ENCODE results near the gene NSL1. TPM values are rescaled to one million over a fixed set of nuclear protein-coding genes. Genes with fewer than 3 reads are reported as not detected.

The NSL1 gene
- total RNA-seq, 1 experiment from 2014 or later = 45.6 TPM

DNA sequence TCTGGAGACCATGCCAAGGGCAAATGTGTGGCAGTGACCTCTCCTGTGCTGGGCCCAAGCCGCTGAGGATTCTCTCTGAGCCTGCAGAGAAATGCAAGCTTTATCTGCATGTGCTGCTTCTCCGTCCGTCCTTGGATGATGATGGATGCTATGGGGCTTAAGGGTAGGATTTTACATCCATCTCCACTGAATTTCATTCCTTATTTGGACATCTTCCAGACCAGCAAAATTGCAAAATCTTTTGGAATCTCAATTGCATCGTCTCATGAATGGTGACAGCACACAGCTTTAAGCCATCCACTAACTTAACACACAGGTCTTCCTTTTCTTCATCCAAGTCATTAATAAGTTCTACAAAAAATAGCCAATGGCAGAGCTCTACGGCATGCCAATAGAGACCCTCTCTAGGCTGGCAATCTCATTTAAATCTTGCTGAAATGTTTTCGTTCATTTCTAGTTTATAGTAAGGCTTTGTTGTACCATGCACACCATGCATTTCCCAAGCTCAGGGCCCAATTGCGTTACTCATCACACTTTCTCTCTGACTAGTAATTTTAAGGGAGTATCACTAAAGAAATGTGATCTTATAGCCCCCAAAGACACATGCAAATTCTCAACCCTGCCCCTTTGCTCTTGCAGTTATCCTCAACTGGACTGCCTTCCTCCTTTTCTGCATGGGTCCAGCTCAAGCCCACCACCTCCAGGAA, 103.1 kb downstream of the NSL1 start:
- no peak overlapping the region for H3K4me3 ChIP-seq (ENCODE audit: low read depth, low read length)
- no peaks in the 10 kb centered on the region for H3K9me3 Mint-ChIP-seq (ENCODE audit: unreplicated experiment)
- H3K27me3 ChIP-seq (replicated peaks; ENCODE audit: control insufficient read depth, insufficient read depth, low read length) = peaks cover 3% of the 10 kb centered on the region
- TF ChIP-seq, protein P1, sequence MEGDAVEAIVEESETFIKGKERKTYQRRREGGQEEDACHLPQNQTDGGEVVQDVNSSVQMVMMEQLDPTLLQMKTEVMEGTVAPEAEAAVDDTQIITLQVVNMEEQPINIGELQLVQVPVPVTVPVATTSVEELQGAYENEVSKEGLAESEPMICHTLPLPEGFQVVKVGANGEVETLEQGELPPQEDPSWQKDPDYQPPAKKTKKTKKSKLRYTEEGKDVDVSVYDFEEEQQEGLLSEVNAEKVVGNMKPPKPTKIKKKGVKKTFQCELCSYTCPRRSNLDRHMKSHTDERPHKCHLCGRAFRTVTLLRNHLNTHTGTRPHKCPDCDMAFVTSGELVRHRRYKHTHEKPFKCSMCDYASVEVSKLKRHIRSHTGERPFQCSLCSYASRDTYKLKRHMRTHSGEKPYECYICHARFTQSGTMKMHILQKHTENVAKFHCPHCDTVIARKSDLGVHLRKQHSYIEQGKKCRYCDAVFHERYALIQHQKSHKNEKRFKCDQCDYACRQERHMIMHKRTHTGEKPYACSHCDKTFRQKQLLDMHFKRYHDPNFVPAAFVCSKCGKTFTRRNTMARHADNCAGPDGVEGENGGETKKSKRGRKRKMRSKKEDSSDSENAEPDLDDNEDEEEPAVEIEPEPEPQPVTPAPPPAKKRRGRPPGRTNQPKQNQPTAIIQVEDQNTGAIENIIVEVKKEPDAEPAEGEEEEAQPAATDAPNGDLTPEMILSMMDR (IDR thresholded peaks at IDR 0.05; ENCODE audit: insufficient read depth in 1 of 2, low read depth in 1 of 2, low read length in 1 of 2, severe bottlenecking in 1 of 2, unreplicated experiment in 1 of 2) = no peak
- H3K4me1 Mint-ChIP-seq (ENCODE audit: low read depth, unreplicated experiment) = no peaks in the 10 kb centered on the region
- H3K27me3 Mint-ChIP-seq (ENCODE audit: insufficient read depth, unreplicated experiment) = peaks cover 15% of the 10 kb centered on the region
- intact Hi-C loops (cut with micrococcal nuclease; ENCODE audit: unreplicated experiment) = no loop called here
- BruUV-seq (replicated peaks) = no TSS peak
- no peaks in the 10 kb centered on the region for H3K36me3 Mint-ChIP-seq (ENCODE audit: insufficient read depth, unreplicated experiment)
- H3K9me3 ChIP-seq = no peaks in the 10 kb centered on the region
- CTCF ChIA-PET = interaction anchor here (1.6 kb wide), 1 partner anchor 61 kb away, joined by 4 read pairs; no protein-coding TSS in a partner anchor
- H3K36me3 ChIP-seq (ENCODE audit: control insufficient read depth, insufficient read depth, low read length) = no peaks in the 10 kb centered on the region
- H3K4me1 ChIP-seq = no peaks in the 10 kb centered on the region
- H3K4me3 Mint-ChIP-seq (ENCODE audit: unreplicated experiment) = no peak overlapping the region
- no peak for DNase-seq
- H3K27ac Mint-ChIP-seq (ENCODE audit: unreplicated experiment) = no peak overlapping the region
- POLR2A ChIA-PET = interaction anchor here (0.5 kb wide), 1 partner anchor 130 kb away, joined by 4 read pairs; no protein-coding TSS in a partner anchor

GRCh38 chr1:212687811-212688210, 103.8 kb downstream of the NSL1 start:
- Histone ChIP-seq H3K4me1 (no peaks in the 10 kb centered on the region), H3K9me3 (no peaks in the 10 kb centered on the region), H3K36me3 (ENCODE audit: control insufficient read depth, insufficient read depth, low read length) (no peaks in the 10 kb centered on the region), H3K4me3 (ENCODE audit: low read depth, low read length) (no peak overlapping the region), H3K27me3 (replicated peaks; ENCODE audit: control insufficient read depth, insufficient read depth, low read length) (peaks cover 3% of the 10 kb centered on the region)
- H3K4me1 Mint-ChIP-seq (ENCODE audit: low read depth, unreplicated experiment) = no peaks in the 10 kb centered on the region
- no peaks in the 10 kb centered on the region for H3K36me3 Mint-ChIP-seq (ENCODE audit: insufficient read depth, unreplicated experiment)
- H3K27ac Mint-ChIP-seq (ENCODE audit: unreplicated experiment) = no peak overlapping the region
- TF ChIP-seq, protein P1 (IDR thresholded peaks at IDR 0.05; ENCODE audit: insufficient read depth in 1 of 2, low read depth in 1 of 2, low read length in 1 of 2, severe bottlenecking in 1 of 2, unreplicated experiment in 1 of 2) = no peak
- intact Hi-C loops (cut with micrococcal nuclease; ENCODE audit: unreplicated experiment) = no loop called here
- H3K27me3 Mint-ChIP-seq (ENCODE audit: insufficient read depth, unreplicated experiment) = peaks cover 17% of the 10 kb centered on the region
- BruUV-seq (replicated peaks) = no TSS peak
- ChIA-PET POLR2A (no interaction called here), CTCF (interaction anchor here (1.6 kb wide), 1 partner anchor 62 kb away, joined by 4 read pairs; no protein-coding TSS in a partner anchor)
- H3K9me3 Mint-ChIP-seq (ENCODE audit: unreplicated experiment) = no peaks in the 10 kb centered on the region
- DNase-seq = no peak
- no peak overlapping the region for H3K4me3 Mint-ChIP-seq (ENCODE audit: unreplicated experiment)

GRCh38 chr1:212686591-212686990, 105.0 kb downstream of the NSL1 start:
- intact Hi-C loops (cut with micrococcal nuclease; ENCODE audit: unreplicated experiment) = no loop called here
- no peak overlapping the region for H3K27ac Mint-ChIP-seq (ENCODE audit: unreplicated experiment)
- no peaks in the 10 kb centered on the region for H3K36me3 Mint-ChIP-seq (ENCODE audit: insufficient read depth, unreplicated experiment)
- DNase-seq = no peak
- TF ChIP-seq, protein P1 (IDR thresholded peaks at IDR 0.05; ENCODE audit: insufficient read depth in 1 of 2, low read depth in 1 of 2, low read length in 1 of 2, severe bottlenecking in 1 of 2, unreplicated experiment in 1 of 2) = no peak
- no peaks in the 10 kb centered on the region for H3K9me3 Mint-ChIP-seq (ENCODE audit: unreplicated experiment)
- Histone ChIP-seq H3K9me3 (no peaks in the 10 kb centered on the region), H3K4me3 (ENCODE audit: low read depth, low read length) (no peak overlapping the region), H3K27me3 (replicated peaks; ENCODE audit: control insufficient read depth, insufficient read depth, low read length) (peaks cover 3% of the 10 kb centered on the region), H3K36me3 (ENCODE audit: control insufficient read depth, insufficient read depth, low read length) (no peaks in the 10 kb centered on the region), H3K4me1 (no peaks in the 10 kb centered on the region)
- CTCF ChIA-PET = interaction anchor here (1.3 kb wide), 1 partner anchor 22 kb away, joined by 3 read pairs; no protein-coding TSS in a partner anchor
- no TSS peak for BruUV-seq (replicated peaks)
- H3K4me1 Mint-ChIP-seq (ENCODE audit: low read depth, unreplicated experiment) = no peaks in the 10 kb centered on the region
- POLR2A ChIA-PET = no interaction called here
- peaks cover 14% of the 10 kb centered on the region for H3K27me3 Mint-ChIP-seq (ENCODE audit: insufficient read depth, unreplicated experiment)
- no peak overlapping the region for H3K4me3 Mint-ChIP-seq (ENCODE audit: unreplicated experiment)
